SJSA1 (cell line): ENCODE results near the gene SNX3. TPM values are rescaled to one million over a fixed set of nuclear protein-coding genes. Genes with fewer than 3 reads are reported as not detected.
A peak's percentile ranks its signal among the peaks of the same experiment; 100 is the strongest.
"Not testable (repeated sequence)": the region's sequence is repeated elsewhere in the genome, so short reads cannot be mapped to it uniquely, and the experiment has no call there.

Experiments used
- DNase-seq, 2 experiments: peaks; one replicate each; pipeline ENCODE4 v3.0.0-alpha.2; 2015 to 2020; ENCODE audit warnings: low spot score in 2 of 2, low read depth in 1 of 2
- H3K27ac ChIP-seq: fragments of 250-450 bp; sonication (Bioruptor Pico); 2 replicates; pipeline ENCODE4 v1.5.1; 2020; ENCODE audit warnings: mild to moderate bottlenecking, moderate library complexity
- H3K27me3 ChIP-seq: fragments of 250-450 bp; sonication (Bioruptor Pico); replicated peaks from 2 replicates; pipeline ENCODE4 v1.5.1; 2020; ENCODE audit warnings: mild to moderate bottlenecking, moderate library complexity
- H3K36me3 ChIP-seq: fragments of 250-450 bp; sonication (Bioruptor Pico); 2 replicates; pipeline ENCODE4 v1.5.1; 2020; ENCODE audit warnings: mild to moderate bottlenecking
- H3K4me1 ChIP-seq: fragments of 250-450 bp; sonication (Bioruptor Pico); replicated peaks from 2 replicates; pipeline ENCODE4 v1.6.1; 2021; ENCODE audit warnings: mild to moderate bottlenecking
- H3K4me3 ChIP-seq: fragments of 250-450 bp; sonication (Bioruptor Pico); 2 replicates; pipeline ENCODE4 v1.5.1; 2020; ENCODE audit warnings: mild to moderate bottlenecking
- H3K9me3 ChIP-seq: fragments of 250-450 bp; sonication (Bioruptor Pico); replicated peaks from 2 replicates; pipeline ENCODE4 v1.5.1; 2020; ENCODE audit warnings: mild to moderate bottlenecking
- total RNA-seq: library from RNA; depleted of rRNA; stranded (reverse); fragments of >200 nt; shearing (Covaris generic); gene quantifications from 2 replicates; pipeline ENCODE4 v1.2.3, GENCODE V29; 2014

SNX3 gene
- total RNA-seq, 1 experiment from 2014 or later = 254 TPM

DNA sequence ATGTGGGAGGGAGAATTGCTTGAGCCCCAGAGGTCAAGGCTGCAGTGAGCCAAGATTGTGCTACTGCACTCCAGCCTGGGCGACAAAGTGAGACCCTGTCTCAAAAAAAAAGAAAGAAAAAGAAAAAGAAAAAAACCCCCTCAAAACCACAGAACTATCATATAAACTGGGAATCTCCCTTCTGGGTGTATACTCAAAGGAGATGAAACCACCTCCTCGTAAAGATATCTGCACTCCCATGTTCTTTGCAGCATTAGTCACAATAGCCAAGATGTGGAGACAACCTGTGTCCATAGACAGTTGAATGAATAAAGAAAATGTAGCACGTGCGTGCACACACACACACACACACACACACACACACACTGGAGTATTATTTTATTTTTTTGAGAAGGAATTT is 25.5 kb upstream of the SNX3 start:
- H3K27ac ChIP-seq = no peak overlapping the region
- no peak for DNase-seq
- no peaks in the 10 kb centered on the region for H3K36me3 ChIP-seq
- H3K4me3 ChIP-seq = no peak overlapping the region
- H3K4me1 ChIP-seq = no peaks in the 10 kb centered on the region
- no peaks in the 10 kb centered on the region for H3K9me3 ChIP-seq
- no peaks in the 10 kb centered on the region for H3K27me3 ChIP-seq

DNA sequence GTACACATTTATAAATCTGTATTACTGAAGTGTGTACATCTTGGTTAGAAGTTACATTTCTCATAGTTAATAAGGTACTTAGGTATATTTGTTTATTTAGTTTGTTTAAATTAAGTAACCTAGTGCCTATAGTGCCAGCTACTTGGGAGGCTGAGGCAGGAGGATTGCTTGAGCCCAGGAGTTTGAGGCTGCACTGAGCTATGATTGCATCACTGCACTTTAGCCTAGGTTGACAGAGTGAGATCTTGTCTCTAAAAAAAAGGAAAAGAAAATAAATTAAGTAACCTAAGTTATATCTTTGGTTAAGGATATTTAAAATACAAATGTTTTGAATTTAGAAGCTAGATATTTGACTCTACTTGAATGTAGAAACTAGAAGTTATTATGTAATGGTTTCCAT is 24.5 kb upstream of the SNX3 start:
- H3K27ac ChIP-seq = no peak overlapping the region
- no peaks in the 10 kb centered on the region for H3K36me3 ChIP-seq
- H3K27me3 ChIP-seq = no peaks in the 10 kb centered on the region
- H3K4me1 ChIP-seq = no peaks in the 10 kb centered on the region
- no peaks in the 10 kb centered on the region for H3K9me3 ChIP-seq
- no peak for DNase-seq
- H3K4me3 ChIP-seq = no peak overlapping the region

DNA sequence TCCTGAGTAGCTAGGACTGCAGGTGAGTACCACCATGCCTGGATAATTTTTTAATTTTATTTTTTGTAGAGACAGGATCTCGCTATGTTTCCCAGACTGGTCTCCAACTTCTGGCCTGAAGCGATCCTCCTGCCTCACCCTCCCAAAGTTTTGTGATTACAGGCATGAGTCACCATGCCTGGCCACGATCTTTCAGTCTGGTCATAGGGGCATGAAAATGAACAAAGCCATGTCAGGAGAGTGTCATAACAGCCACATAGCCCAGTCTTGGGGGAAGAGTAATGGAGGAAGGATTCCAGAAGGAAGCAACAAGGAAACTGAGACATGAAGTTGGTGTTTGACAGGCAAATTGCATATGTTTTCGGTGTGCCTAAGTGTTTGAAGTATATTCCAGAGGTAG is 17.0 kb upstream of the SNX3 start:
- Histone ChIP-seq H3K4me3 (no peak overlapping the region), H3K27ac (no peak overlapping the region), H3K9me3 (no peaks in the 10 kb centered on the region), H3K27me3 (no peaks in the 10 kb centered on the region), H3K36me3 (no peaks in the 10 kb centered on the region), H3K4me1 (no peaks in the 10 kb centered on the region; the same call in 1 of the 2 replicates)
- DNase-seq = no peak

DNA sequence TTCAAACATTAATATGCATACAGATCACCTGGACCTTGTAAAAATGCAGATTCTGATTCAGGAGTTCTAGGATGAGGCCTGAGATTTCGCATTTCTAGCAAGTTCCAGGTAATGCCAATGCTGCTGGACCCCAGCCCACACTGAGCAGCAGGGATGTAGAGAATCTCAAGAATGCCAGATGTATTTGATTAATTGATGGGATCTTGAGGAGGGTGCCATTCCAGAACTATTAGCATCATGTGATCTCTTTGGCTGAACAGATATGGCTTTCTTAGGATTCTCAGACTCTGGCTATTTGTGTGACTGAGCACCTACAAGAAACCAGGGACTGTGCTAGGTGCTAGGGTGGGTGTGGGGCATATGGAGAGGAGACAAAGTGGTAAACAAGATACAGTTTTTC is 16.5 kb upstream of the SNX3 start:
- Histone ChIP-seq H3K4me3 (no peak overlapping the region), H3K9me3 (no peaks in the 10 kb centered on the region), H3K27me3 (no peaks in the 10 kb centered on the region), H3K27ac (no peak overlapping the region), H3K4me1 (no peaks in the 10 kb centered on the region; the same call in 1 of the 2 replicates), H3K36me3 (no peaks in the 10 kb centered on the region)
- no peak for DNase-seq

DNA sequence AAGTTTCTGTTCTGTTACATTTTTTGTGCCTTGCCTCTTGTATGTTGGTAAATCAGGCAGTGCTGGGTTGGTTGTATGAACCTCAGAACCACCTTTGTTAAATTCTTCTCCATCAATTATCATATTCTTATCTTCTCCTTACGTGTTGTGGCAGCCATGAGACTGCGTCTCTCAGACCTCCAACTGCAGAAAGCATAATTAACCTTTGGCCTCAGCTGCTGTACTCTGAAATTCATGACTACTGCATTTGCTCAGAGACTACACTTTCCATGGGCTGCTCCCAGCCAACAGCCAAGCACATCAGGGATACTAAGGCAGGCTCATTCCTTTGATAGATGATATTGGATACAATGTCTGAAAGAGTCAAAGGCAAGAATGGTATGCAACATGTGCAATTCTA is 15.1 kb upstream of the SNX3 start:
- Histone ChIP-seq H3K9me3 (no peaks in the 10 kb centered on the region), H3K4me1 (no peaks in the 10 kb centered on the region; the same call in 1 of the 2 replicates), H3K36me3 (no peaks in the 10 kb centered on the region), H3K4me3 (no peak overlapping the region), H3K27me3 (no peaks in the 10 kb centered on the region), H3K27ac (no peak overlapping the region)
- no peak for DNase-seq

DNA sequence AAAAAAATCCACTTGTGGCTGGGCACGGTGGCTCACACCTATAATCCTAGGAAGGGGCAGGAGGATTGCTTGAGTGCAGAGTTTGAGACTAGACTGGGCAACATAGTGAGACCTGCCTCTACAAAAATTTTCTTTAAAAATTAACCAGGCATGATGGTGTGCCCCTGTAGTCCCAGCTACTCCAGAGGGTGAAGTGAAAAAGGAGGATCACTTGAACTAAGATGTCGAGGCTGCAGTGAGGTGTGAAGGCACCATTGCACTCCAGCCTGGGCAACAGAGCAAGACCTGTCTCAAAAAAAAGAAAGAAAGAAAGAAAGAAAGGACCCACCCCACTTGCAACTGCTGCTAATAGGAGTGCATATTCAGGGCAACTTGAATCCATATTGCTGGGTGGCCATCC is 13.7 kb upstream of the SNX3 start:
- Histone ChIP-seq H3K9me3 (no peaks in the 10 kb centered on the region), H3K4me3 (no peak overlapping the region), H3K4me1 (no peaks in the 10 kb centered on the region; the same call in 1 of the 2 replicates), H3K27me3 (no peaks in the 10 kb centered on the region), H3K27ac (no peak overlapping the region), H3K36me3 (no peaks in the 10 kb centered on the region)
- DNase-seq = no peak

DNA sequence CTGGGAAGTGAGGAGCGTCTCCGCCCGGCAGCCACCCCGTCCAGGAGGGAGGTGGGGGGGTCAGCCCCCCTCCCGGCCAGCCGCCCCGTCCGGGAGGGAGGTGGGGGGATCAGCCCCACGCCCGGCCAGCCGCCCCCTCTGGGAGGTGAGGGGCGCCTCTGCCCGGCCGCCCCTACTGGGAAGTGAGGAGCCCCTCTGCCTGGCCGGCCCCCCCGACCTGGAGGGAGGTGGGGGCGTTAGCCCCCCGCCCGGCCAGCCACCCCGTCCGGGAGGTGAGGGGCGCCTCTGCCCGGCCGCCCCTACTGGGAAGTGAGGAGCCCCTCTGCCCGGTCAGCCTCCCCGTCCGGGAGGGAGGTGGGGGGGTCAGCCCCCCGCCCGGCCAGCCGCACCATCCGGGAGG is 9.1 kb upstream of the SNX3 start:
- not testable (repeated sequence) for H3K4me1 ChIP-seq, H3K4me3 ChIP-seq, DNase-seq, H3K9me3 ChIP-seq, H3K27ac ChIP-seq, H3K27me3 ChIP-seq, H3K36me3 ChIP-seq

DNA sequence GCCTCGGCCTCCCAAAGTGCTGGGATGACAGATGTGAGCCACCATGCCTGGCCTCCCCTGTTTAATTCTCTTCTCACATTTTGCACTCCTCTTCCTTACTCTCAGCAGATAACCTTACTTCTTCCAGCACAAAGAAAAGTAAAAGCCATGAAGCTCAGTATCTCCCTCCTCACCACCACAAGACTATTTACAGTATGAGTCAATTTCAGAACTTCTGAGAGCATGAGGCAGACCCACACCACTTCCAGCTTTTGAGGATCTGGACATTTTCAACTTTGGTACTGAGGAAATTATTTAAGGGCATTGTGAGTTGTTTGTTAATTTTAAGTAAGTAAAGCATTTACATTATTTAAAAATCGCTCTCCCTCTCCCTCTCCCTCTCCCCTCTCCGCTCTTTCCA is 8.0 kb upstream of the SNX3 start:
- Histone ChIP-seq H3K4me3 (no peak overlapping the region), H3K36me3 (no peaks in the 10 kb centered on the region), H3K27me3 (no peaks in the 10 kb centered on the region), H3K9me3 (no peaks in the 10 kb centered on the region), H3K27ac (no peak overlapping the region), H3K4me1 (no peaks in the 10 kb centered on the region)
- no peak for DNase-seq

DNA sequence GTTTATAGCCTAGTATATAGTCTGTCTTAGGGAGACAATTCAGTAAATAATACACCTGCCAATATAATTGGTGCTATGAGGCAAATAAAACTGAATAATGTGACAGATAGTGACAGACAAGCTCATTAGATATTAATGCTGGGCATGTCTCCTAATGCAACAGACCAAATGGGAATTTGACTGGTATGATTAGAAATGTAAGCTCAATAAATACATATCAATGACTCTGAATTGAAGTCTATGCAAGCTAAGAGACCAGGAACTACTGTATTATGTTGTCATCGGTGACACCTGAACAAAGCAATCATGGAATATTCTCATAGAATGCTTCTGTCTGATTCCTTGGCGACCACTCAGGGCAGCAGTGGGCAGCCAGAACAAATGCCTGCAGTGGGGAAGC is 2.5 kb upstream of the SNX3 start:
- peaks cover 6% of the 10 kb centered on the region for H3K36me3 ChIP-seq

DNA sequence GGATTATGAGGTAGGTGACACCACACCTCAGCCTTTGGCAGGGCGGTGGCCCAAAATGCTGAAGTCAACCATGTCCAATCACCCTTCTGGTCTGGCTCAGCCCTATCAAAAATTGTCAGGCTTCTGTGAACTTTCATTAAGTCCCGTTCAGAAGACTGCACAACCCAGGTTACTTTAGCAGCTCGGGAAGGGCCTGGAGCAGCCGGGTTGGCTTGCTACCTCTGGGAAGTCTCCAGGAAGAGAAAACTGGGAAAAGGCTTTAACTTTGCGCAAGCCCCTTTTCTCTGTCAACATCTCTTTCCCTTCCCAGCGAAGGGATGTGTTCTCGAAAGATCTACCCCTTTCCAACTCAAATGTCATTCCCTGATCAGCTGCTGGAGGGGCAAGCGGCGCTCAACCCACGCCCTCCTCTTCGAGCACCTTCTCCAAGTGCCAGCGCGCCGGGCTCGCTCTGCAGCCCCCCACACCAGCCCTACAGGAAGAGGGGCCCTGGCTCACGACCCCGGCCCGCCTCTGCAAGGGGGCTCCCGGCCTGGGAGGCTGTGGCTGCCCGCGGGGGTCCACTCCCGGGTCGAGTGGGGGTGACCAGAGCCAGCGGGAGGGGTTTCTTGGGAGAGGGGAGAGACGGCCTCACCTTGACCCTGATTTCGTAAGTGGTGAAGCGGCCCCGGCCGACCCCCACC is 573 bp downstream of the SNX3 start:
- Histone ChIP-seq H3K9me3 (no peaks in the 10 kb centered on the region), H3K36me3 (peaks cover 19% of the 10 kb centered on the region), H3K4me3 (peak overlapping the region; percentile 73), H3K27ac (peak overlapping the region; percentile 62), H3K4me1 (no peaks in the 10 kb centered on the region; the same call in none of the 2 replicates), H3K27me3 (no peaks in the 10 kb centered on the region)
- DNase-seq = peak in 1 of 2 experiments; percentile 58

More for the DNA sequence above, 2.5 kb upstream of the SNX3 start:
- Histone ChIP-seq H3K9me3 (no peaks in the 10 kb centered on the region), H3K27ac (no peak overlapping the region), H3K4me3 (no peak overlapping the region), H3K4me1 (no peaks in the 10 kb centered on the region; the same call in none of the 2 replicates), H3K27me3 (no peaks in the 10 kb centered on the region)
- no peak for DNase-seq

DNA sequence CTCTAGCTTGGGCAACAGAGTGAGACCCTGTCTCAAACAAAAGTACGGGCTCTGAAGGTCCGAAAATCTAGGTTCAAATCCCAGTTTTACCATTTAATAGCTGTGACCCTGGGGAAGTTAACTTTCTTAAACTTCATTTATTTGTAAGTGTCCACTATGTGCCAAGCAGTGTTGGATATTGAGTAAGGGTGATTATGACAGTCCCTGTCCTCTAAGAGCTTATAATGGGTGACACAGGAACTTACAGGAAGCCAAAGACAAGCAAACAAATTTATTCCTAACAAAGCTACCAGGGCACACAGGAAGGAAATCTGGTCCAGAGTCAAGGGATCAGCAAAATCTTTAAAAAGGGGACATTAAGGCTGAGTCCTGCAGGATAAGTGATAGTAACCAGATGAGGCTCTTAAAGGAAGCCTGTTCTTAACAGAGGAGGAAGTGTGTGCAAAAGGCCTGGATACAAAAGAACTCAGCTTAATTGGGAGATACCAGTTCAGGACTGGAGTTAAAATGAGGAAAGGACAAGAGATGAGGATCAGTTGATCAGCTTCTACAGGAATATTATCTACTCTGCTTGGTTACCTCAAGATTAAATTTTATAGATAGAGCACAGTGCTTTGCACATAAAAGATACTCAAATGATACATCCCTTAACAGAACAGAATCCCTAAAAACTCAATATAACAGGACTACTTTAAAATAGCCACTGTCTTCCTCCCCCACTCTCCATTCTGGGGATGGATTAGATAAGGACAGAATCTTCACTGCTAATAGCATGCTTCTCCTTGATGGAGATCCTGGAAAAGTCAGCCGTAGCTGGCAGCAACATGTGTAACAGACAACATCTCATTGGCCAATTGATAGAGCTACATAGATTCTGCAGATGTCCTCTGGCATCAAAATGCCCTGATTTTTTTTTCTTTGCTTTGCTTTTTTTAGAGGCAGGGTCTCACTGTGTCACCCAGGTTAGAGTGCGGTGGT is 6.1 kb downstream of the SNX3 start:
- Histone ChIP-seq H3K4me3 (no peak overlapping the region), H3K36me3 (peaks cover 33% of the 10 kb centered on the region), H3K27ac (no peak overlapping the region), H3K27me3 (no peaks in the 10 kb centered on the region), H3K9me3 (no peaks in the 10 kb centered on the region), H3K4me1 (no peaks in the 10 kb centered on the region; the same call in 1 of the 2 replicates)
- DNase-seq = no peak

DNA sequence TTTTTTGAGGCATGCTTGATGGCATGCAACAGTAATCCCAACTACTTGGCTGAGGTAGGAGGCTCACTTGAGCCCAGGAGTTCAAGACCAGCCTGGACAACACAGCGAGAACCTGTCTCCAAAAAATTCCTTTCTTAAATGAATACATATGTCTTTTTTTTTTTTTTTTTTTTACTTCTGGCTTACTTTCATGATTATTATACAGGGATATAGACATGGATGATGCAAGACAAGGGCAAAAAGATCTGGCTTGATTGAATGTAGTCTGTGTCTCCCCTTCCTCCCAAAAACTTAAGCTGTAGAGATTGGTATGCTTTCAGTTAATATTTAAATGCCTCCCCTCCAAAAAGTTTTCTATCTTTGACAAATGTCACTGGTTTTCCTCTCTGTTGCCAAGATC is 7.6 kb downstream of the SNX3 start:
- Histone ChIP-seq H3K9me3 (no peaks in the 10 kb centered on the region), H3K27ac (no peak overlapping the region), H3K36me3 (peaks cover 36% of the 10 kb centered on the region), H3K4me1 (no peaks in the 10 kb centered on the region), H3K27me3 (no peaks in the 10 kb centered on the region), H3K4me3 (no peak overlapping the region)
- no peak for DNase-seq

DNA sequence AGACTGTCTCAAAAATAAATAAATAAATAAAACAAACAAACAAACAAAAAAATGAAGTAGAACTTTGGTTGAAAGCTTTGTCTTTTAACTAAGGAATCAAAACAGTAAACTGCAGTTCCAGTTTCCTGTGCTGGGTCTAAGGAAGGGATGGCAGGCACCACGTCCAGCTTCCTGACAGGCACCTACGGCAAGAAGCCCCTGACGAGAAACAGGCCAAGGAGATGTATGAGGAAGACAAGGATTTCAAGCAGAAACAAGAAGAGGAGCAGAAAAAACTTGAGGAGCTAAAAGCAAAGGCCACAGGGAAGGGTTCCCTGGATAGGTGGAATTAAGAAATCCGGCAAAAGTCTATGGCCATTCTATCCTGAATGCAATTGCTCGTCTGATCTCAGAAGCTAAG is 8.8 kb downstream of the SNX3 start:
- Histone ChIP-seq H3K36me3 (peaks cover 36% of the 10 kb centered on the region), H3K4me3 (no peak overlapping the region), H3K4me1 (no peaks in the 10 kb centered on the region), H3K27me3 (no peaks in the 10 kb centered on the region), H3K27ac (no peak overlapping the region), H3K9me3 (no peaks in the 10 kb centered on the region)
- DNase-seq = no peak

DNA sequence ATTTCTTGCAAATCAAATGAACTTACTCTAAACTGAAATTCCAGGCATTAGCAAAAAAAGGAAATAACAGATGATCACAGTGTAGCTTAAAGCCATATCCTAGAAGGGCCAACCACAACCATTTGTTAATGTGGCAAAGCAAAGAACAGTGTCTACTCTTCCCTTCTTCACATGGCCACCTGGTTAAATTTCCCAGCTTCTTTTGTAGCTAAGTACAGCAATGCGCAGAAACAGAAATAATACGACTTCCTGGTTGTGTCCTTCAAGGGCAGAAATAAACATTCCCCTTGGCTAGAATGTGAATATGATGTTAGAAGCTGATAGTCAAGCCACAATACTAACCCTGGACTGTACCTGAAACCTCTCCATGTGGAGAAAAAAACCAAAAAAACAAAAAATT is 9.6 kb downstream of the SNX3 start:
- Histone ChIP-seq H3K27ac (no peak overlapping the region), H3K4me3 (no peak overlapping the region), H3K36me3 (peaks cover 31% of the 10 kb centered on the region), H3K4me1 (no peaks in the 10 kb centered on the region), H3K9me3 (no peaks in the 10 kb centered on the region), H3K27me3 (no peaks in the 10 kb centered on the region)
- DNase-seq = no peak
